HL-60 (cell line): ENCODE data around the gene CHSY3.

Experiments
- DNase-seq, 2 experiments: peaks; one replicate each; pipeline ENCODE4 v3.0.0-alpha.2; 2010 to 2020; ENCODE audit warnings: low read depth in 1 of 2, low spot score in 1 of 2
- H3K27ac ChIP-seq: fragments of 250-450 bp; sonication (Bioruptor Pico); replicated peaks from 2 replicates; pipeline ENCODE4 v1.5.1; 2020; ENCODE audit warnings: mild to moderate bottlenecking, moderate library complexity
- H3K27me3 ChIP-seq: fragments of 250-450 bp; sonication (Bioruptor Pico); 2 replicates; pipeline ENCODE4 v1.5.1; 2021; ENCODE audit warnings: mild to moderate bottlenecking, moderate library complexity; ENCODE audit not compliant: insufficient read depth, poor library complexity, severe bottlenecking
- H3K4me3 ChIP-seq: replicated peaks from 2 replicates; pipeline ENCODE4 v1.5.1; 2011; ENCODE audit warnings: mild to moderate bottlenecking, control low read depth, low read length; ENCODE audit not compliant: insufficient read depth
- GABPA ChIP-seq: IDR thresholded peaks from 2 replicates; pipeline ENCODE4 v1.6.1; 2012; ENCODE audit warnings: low read depth
- POLR2AphosphoS5 ChIP-seq: IDR thresholded peaks from 2 replicates; pipeline ENCODE4 v1.6.1; 2012; ENCODE audit warnings: low read depth
- SPI1 ChIP-seq: IDR thresholded peaks from 2 replicates; pipeline ENCODE4 v1.6.1; 2012; ENCODE audit warnings: low read depth, mild to moderate bottlenecking, borderline replicate concordance
- long read RNA-seq: library from polyadenylated mRNA; unstranded; transcript quantifications from one replicate; pipeline ENCODE4 v2.0.0, GENCODE V29; 2020
- TF ChIP-seq, protein P1 (sequence below): IDR thresholded peaks from one replicate; pipeline ENCODE4 v1.5.1; 2011; ENCODE audit warnings: low read length, control low read depth, inconsistent platforms; ENCODE audit not compliant: insufficient read depth
- TF ChIP-seq, protein P2 (sequence below): IDR thresholded peaks from 2 replicates; pipeline ENCODE4 v1.6.1; 2012; ENCODE audit warnings: low read depth; ENCODE audit not compliant: insufficient replicate concordance

CHSY3 gene
- long read RNA-seq: 0 reads

DNA sequence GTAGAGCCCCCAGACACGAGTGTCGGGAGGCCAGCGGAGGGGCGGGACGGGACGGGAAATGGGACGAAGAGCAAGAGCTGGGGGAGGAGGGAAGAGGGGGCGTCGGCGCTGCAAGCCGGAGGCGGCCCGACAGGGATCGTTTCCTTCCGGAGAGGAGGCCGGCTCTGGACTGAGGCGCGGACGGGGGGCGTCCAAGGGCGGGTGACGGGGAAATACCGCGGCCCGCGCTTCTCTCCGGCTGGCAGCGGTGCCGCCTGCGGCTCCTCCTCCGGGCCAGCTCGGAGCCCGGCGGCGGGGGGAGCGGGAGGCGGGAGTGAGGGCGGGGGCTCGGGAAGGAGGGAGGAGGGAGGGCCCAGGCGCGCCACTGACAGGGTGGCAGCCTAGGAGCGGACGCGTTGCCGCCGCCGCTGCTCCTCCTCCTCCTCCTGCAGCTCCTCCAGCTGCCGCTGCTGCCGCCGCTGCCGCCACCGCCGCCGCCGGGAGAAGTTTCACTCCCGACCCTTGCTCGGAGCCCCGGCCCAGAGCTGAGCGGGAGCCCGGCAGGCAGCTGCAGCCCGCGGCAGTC lies at the start of gene CHSY3:
TSS of gene CHSY3 (plus strand) at position 364 of the 565 bp plus-strand sequence.
- peak within 1 kb of the TSS; percentile 22 for H3K4me3 ChIP-seq
- no peak within 1 kb of the TSS for H3K27ac ChIP-seq
- DNase-seq: peak in 1 of 2 experiments; percentile 10
- no peaks in the 10 kb centered on the region for H3K27me3 ChIP-seq
- TF ChIP-seq, protein P1, sequence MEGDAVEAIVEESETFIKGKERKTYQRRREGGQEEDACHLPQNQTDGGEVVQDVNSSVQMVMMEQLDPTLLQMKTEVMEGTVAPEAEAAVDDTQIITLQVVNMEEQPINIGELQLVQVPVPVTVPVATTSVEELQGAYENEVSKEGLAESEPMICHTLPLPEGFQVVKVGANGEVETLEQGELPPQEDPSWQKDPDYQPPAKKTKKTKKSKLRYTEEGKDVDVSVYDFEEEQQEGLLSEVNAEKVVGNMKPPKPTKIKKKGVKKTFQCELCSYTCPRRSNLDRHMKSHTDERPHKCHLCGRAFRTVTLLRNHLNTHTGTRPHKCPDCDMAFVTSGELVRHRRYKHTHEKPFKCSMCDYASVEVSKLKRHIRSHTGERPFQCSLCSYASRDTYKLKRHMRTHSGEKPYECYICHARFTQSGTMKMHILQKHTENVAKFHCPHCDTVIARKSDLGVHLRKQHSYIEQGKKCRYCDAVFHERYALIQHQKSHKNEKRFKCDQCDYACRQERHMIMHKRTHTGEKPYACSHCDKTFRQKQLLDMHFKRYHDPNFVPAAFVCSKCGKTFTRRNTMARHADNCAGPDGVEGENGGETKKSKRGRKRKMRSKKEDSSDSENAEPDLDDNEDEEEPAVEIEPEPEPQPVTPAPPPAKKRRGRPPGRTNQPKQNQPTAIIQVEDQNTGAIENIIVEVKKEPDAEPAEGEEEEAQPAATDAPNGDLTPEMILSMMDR: no peak
- TF ChIP-seq POLR2AphosphoS5 (no peak), GABPA (no peak), SPI1 (no peak)
- TF ChIP-seq, protein P2, sequence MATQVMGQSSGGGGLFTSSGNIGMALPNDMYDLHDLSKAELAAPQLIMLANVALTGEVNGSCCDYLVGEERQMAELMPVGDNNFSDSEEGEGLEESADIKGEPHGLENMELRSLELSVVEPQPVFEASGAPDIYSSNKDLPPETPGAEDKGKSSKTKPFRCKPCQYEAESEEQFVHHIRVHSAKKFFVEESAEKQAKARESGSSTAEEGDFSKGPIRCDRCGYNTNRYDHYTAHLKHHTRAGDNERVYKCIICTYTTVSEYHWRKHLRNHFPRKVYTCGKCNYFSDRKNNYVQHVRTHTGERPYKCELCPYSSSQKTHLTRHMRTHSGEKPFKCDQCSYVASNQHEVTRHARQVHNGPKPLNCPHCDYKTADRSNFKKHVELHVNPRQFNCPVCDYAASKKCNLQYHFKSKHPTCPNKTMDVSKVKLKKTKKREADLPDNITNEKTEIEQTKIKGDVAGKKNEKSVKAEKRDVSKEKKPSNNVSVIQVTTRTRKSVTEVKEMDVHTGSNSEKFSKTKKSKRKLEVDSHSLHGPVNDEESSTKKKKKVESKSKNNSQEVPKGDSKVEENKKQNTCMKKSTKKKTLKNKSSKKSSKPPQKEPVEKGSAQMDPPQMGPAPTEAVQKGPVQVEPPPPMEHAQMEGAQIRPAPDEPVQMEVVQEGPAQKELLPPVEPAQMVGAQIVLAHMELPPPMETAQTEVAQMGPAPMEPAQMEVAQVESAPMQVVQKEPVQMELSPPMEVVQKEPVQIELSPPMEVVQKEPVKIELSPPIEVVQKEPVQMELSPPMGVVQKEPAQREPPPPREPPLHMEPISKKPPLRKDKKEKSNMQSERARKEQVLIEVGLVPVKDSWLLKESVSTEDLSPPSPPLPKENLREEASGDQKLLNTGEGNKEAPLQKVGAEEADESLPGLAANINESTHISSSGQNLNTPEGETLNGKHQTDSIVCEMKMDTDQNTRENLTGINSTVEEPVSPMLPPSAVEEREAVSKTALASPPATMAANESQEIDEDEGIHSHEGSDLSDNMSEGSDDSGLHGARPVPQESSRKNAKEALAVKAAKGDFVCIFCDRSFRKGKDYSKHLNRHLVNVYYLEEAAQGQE: no peak

DNA sequence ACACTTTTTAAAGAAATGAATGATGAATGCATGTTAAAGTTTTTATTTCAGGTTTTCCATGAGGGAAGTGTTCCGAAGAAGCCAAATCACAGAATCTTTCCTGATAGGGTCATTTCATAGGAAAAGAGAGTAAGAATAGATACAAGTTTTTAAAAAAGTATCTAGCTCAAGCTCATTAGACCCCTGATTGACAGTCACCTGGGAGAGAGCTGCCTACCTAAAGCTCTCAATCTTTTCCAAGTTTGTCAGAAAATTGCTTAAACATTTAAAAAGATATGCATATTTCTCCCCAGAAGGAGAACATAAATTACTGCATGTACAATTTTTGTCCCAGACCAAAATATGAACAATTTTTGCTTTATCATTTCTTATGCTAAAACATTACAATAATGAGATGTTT lies 47.9 kb upstream of the CHSY3 start:
- Histone ChIP-seq H3K4me3 (no peak overlapping the region), H3K27me3 (no peaks in the 10 kb centered on the region), H3K27ac (no peak overlapping the region)
- DNase-seq: no peak
- TF ChIP-seq, protein P1: no peak
- TF ChIP-seq POLR2AphosphoS5: no peak
- TF ChIP-seq, protein P2: no peak
- no peak for TF ChIP-seq SPI1
- no peak for TF ChIP-seq GABPA

DNA sequence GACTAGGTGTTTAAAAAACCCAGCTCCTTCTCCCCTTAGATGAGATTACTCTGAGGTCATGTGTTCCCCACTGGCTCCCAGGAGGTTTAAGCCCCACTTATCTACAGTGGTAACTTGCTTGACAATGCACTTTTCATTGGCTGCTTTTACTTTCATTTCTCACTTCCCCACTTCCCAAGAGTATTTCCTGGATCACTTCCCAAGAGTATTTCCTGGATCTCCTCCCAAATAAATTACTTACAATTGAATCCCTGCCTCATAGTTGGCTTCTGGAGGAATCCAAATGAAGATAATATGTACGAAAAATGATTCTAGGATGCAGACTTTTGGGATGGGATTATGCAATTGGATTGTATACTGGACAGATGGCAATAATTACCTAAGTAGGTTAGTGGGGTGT lies 47.1 kb upstream of the CHSY3 start:
- DNase-seq: no peak
- H3K27ac ChIP-seq: no peak overlapping the region
- H3K27me3 ChIP-seq: no peaks in the 10 kb centered on the region
- no peak overlapping the region for H3K4me3 ChIP-seq
- TF ChIP-seq, protein P1: no peak
- no peak for TF ChIP-seq POLR2AphosphoS5
- TF ChIP-seq, protein P2: no peak
- no peak for TF ChIP-seq GABPA
- no peak for TF ChIP-seq SPI1
